IPS-15b (cell line): Measurements from ENCODE around the gene BUD13.
"Not testable (repeated sequence)": the region's sequence is repeated elsewhere in the genome, so short reads cannot be mapped to it uniquely, and the experiment has no call there.

Experiments
- H3K27me3 ChIP-seq: one replicate; pipeline ENCODE4 v1.6.1; 2013; ENCODE audit warnings: low read length; ENCODE audit not compliant: control insufficient read depth, insufficient read depth
- H3K36me3 ChIP-seq: one replicate; pipeline ENCODE4 v1.6.1; 2013; ENCODE audit warnings: low read length; ENCODE audit not compliant: control insufficient read depth, insufficient read depth
- H3K4me1 ChIP-seq: one replicate; pipeline ENCODE4 v1.6.1; 2013; ENCODE audit warnings: mild to moderate bottlenecking, low read length; ENCODE audit not compliant: control insufficient read depth, insufficient read depth
- H3K4me3 ChIP-seq: one replicate; pipeline ENCODE4 v1.5.1; 2013; ENCODE audit warnings: low read depth, low read length
- H3K9ac ChIP-seq: one replicate; pipeline ENCODE4 v1.6.1; 2013; ENCODE audit warnings: low read depth, mild to moderate bottlenecking, low read length
- H3K9me3 ChIP-seq: one replicate; pipeline ENCODE4 v1.6.1; 2013; ENCODE audit warnings: mild to moderate bottlenecking, low read length; ENCODE audit not compliant: control insufficient read depth, insufficient read depth

BUD13 gene

DNA sequence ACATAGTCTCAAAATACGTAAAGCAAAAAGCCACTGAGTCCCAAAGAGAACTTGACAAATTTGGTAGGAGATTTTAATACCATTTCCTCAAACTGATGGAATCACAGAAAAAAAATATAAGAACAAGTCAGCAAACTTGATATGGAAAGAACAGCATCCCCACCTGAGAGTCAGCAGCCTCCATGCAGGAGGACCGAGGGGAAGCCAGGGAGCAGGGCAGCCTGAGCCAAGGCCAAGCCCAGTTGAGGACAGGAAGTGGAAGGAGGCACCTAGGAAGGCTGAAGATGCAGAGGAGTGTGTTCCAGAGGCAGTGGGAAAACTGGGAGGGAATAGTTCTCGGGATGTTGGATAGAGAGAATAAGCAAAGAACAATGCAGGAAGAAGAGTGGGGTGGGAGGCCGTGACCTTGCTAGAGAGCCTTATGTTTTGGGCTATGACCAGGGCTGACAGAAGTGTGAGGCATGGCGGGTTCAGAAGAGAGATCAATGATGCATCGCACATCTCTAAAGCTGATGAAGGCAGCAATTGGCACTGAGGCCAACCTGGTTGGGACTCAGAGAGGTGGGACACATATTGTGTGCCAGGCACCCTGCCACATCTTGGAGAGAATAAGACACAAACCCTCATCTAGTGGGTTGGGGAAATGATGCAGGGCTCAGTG is 34.9 kb upstream of the BUD13 start:
- Histone ChIP-seq H3K9ac (no peak overlapping the region), H3K4me1 (no peaks in the 10 kb centered on the region)

DNA sequence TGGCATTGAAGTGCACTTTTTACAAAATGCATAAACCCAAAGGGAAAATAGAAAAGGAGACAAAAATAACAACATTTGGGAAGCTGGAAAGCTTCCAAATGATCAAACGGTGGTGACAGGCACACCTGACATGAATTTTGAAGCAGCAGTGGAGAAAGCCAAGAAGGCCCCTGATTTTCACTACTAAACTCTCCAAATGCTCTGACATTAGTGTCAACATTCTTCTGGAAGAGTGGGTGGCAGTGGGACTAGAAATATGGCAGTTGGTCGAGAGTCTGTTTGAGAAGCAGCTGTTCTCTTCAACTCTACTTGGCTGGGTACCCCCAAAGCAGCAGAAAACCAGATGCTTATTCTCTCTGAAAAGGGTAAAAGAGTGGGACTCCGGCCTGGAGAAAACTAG is 31.2 kb upstream of the BUD13 start:
- Histone ChIP-seq H3K9me3 (no peaks in the 10 kb centered on the region), H3K4me3 (no peak overlapping the region), H3K36me3 (no peaks in the 10 kb centered on the region), H3K27me3 (peaks cover 2% of the 10 kb centered on the region), H3K4me1 (no peaks in the 10 kb centered on the region), H3K9ac (no peak overlapping the region)

More for the DNA sequence above, 34.9 kb upstream of the BUD13 start:
- H3K9me3 ChIP-seq: no peaks in the 10 kb centered on the region
- no peaks in the 10 kb centered on the region for H3K36me3 ChIP-seq
- no peak overlapping the region for H3K4me3 ChIP-seq
- no peaks in the 10 kb centered on the region for H3K27me3 ChIP-seq

DNA sequence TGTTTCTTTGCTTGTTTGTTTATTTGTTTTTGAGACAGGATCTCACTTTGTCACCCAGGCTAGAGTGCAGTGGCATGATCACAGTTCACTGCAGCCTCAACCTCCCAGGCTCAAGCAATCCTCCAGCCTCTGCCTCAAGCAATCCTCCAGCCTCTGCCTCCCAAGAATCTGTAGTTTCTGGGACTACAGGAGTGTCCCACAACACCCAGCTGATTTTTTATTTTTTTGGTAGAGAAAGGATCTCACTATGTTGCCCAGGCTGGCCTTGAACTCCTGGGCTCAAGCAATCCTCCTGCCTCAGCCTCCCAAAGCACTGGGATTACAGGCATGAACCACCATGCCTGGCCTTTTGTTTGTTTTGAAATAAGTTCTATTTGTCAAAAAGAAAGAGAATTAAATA is 28.9 kb upstream of the BUD13 start:
- not testable (repeated sequence) for H3K9me3 ChIP-seq, H3K9ac ChIP-seq, H3K4me1 ChIP-seq, H3K27me3 ChIP-seq, H3K4me3 ChIP-seq, H3K36me3 ChIP-seq

DNA sequence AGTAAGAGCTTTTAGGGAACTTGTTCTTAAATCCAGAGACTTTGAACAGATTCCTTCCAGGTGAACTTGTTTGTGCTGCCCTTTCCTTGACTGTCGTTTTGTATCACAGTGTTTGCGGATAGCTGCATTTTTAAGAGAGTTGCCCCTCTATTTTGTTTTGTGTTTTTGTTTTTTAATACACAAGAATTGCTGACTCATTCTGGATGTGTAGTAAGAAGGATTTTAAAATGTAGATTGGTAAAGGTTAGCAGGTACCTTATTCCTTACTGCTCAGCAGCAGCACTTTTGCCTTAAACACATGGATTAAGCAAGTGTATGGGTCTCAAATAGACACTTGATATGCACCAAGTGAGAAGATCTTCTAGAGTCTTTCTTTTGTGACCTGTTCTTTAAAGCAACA is 27.8 kb upstream of the BUD13 start:
- Histone ChIP-seq H3K4me3 (no peak overlapping the region), H3K36me3 (no peaks in the 10 kb centered on the region), H3K27me3 (peaks cover 2% of the 10 kb centered on the region), H3K9me3 (no peaks in the 10 kb centered on the region), H3K4me1 (no peaks in the 10 kb centered on the region), H3K9ac (no peak overlapping the region)

DNA sequence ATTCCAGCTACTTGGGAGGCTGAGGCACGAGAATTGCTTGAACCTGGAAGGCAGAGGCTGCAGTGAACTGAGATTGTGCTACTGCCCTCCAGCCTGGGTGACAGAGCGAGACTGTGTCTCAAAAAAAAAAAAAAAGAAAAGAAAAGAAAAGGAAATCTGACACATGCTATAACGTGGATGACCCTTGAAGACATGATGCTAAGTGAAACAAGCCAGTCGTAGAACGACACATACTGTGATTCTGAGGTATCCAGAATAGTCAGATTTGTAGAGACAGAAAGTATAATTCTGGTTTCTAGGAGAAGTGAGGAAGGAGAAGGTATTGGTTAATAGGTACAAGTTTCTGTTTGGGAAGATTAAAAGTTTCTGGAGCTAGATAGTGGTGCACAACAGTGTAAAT is 25.6 kb upstream of the BUD13 start:
- no peaks in the 10 kb centered on the region for H3K9me3 ChIP-seq
- no peaks in the 10 kb centered on the region for H3K4me1 ChIP-seq
- H3K27me3 ChIP-seq: peaks cover 2% of the 10 kb centered on the region
- H3K4me3 ChIP-seq: no peak overlapping the region
- no peaks in the 10 kb centered on the region for H3K36me3 ChIP-seq
- no peak overlapping the region for H3K9ac ChIP-seq

DNA sequence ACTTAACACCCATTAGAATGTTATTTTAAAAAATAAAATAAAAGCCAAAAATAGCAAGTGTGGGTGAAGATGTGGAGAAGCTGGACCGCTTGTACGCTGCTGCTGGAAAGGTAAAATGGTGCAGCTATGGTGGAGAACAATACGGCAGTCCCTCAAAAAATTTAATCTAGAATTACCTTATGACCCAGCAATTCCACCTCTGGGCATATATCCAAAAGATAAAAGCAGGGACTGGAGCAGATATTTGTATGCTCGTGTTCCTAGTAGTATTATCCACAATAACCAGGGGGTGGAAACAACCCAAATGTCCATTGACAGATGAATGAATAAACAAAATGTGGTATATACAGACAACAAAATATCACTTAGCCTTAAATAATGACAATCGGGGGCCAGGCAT is 25.0 kb upstream of the BUD13 start:
- no peaks in the 10 kb centered on the region for H3K36me3 ChIP-seq
- peaks cover 2% of the 10 kb centered on the region for H3K27me3 ChIP-seq
- no peak overlapping the region for H3K9ac ChIP-seq
- no peaks in the 10 kb centered on the region for H3K9me3 ChIP-seq
- peaks cover under 1% of the 10 kb centered on the region for H3K4me1 ChIP-seq
- no peak overlapping the region for H3K4me3 ChIP-seq

DNA sequence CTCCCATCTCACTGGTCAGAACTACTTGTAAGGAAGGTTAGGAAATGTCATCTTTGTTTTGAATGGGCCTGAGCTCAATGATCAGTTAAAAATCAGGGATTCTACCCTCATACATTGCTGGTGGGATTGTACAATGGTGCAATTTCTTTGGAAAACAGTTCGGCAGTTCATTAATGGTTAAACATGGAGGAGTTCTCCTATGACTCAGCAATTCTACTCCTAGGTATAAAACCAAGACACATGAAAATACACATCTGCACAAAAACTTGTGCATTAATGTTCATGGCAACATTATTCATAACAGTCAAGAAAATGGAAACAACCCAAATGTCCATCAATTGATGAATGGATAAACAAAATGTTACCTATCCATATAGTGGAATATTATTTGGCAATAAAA is 23.8 kb upstream of the BUD13 start:
- Histone ChIP-seq H3K4me3 (no peak overlapping the region), H3K9ac (no peak overlapping the region), H3K27me3 (no peaks in the 10 kb centered on the region), H3K36me3 (no peaks in the 10 kb centered on the region), H3K4me1 (peaks cover 3% of the 10 kb centered on the region), H3K9me3 (no peaks in the 10 kb centered on the region)

DNA sequence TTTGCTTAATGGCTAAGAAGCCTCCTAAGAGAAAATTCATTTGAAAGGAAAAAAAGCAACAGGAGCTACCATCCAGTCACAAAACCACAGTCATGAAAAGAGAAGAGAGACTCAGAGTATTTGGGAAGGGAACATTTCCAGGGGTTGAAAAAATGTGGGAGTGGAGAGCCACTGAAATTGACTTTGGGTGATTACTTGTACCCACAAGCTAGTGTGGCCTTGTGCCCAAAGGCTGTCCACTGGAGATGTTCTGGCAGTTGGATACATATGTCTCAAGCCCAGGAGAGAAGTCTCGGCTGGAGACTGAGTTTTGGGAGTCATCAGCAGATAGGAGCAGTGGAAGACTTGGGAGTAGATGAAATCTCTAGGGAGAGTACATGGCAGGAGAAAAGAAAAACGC is 22.1 kb upstream of the BUD13 start:
- H3K9ac ChIP-seq: no peak overlapping the region
- H3K4me1 ChIP-seq: peaks cover 5% of the 10 kb centered on the region
- peaks cover 9% of the 10 kb centered on the region for H3K27me3 ChIP-seq

DNA sequence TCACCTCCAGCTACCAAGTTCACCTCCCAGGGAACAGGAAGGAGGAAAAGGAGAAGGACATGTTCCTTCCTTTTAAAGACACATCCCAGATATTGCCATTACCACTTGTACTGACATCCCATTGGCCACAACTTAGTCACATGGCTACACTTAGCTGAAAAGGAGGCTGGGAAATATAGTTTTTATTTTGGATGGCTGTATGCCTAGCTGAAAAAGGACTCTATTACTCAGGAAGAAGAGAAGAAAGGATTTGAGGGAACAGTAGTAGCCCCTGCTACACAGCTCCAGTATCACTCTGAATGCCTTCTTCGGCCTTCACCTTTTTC is 20.9 kb upstream of the BUD13 start:
- Histone ChIP-seq H3K4me3 (no peak overlapping the region), H3K9ac (no peak overlapping the region), H3K27me3 (peaks cover 19% of the 10 kb centered on the region)

More for the DNA sequence above, 22.1 kb upstream of the BUD13 start:
- Histone ChIP-seq H3K36me3 (no peaks in the 10 kb centered on the region), H3K4me3 (no peak overlapping the region), H3K9me3 (no peaks in the 10 kb centered on the region)

DNA sequence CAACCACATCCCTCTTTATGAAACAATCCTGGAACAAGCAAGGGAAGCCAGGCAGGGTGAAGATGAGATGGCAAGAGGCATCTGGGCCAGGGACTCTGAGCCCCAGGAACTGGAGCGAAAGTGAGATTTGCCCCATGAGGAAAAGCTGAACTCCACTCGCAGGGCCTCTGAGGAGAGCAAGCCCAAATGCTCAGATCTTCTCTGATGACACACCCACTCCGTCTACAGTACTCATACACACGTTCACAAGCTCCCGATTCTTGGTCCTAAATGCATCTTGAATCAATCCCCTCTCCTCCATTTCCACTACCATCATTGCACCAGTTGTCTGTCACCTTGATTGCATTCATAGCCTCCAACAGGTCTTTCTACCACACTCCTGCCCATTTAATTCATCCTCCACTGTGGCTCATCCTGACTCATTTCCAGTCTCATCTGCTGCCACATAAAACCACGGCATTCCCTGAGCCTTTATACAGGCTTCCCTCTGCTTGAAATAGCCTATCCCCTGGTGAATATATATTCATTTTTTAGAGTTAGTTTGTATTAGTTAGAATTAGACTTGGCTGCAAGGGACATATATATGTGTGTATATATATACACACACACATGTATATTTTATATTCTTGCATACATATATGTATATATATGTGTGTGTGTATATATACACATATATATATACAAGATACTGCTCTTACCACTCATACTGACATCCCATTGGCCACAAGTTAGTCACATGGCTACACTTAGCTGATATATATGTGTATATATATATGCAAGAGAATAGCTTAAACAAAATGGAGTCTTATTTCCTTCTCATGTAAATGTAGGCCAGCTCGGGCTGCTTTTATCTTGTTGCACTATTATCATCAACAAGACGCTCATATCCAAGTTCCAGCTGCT is 20.3 kb upstream of the BUD13 start:
- no peak overlapping the region for H3K9ac ChIP-seq
- H3K4me3 ChIP-seq: no peak overlapping the region
- H3K36me3 ChIP-seq: no peaks in the 10 kb centered on the region
- no peaks in the 10 kb centered on the region for H3K9me3 ChIP-seq
- H3K4me1 ChIP-seq: peaks cover 9% of the 10 kb centered on the region
- H3K27me3 ChIP-seq: peaks cover 22% of the 10 kb centered on the region

More for the DNA sequence above, 20.9 kb upstream of the BUD13 start:
- Histone ChIP-seq H3K36me3 (no peaks in the 10 kb centered on the region), H3K9me3 (no peaks in the 10 kb centered on the region), H3K4me1 (peaks cover 5% of the 10 kb centered on the region)

DNA sequence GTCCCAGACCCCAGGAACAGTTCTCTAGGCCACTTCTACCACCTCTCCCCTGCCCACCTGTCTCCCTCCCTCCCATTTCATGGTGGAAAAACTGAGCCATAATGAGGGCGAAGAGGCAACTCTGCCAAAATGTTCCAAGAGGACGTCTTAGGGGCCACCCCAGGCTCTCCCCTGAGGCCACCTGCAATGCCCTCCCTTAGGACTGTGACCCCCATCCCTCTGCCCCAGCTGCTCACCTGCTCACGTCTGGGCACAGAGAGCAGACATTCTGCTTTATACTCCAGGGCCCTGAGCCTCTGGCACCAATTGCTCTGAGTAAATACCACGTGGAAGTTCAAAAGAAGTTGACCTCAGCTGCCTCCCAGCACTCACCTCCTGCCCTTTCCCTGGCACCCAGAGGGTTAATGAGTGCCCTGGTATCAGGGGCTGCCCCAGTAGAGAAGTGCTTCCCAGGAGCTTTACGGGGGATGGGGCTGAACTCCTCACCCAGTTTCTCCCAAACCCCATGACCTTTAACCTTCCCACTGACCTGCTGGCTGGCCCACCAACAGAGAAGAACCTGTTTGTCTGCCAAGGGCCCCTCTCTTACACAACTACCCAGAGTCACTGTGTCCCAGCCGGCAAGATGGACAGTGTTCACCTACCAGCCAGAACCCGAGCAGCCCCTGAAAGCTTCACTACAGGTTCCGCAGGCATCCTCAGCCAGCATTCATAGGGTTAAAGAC is 19.5 kb upstream of the BUD13 start:
- no peak overlapping the region for H3K4me3 ChIP-seq
- H3K27me3 ChIP-seq: peaks cover 22% of the 10 kb centered on the region
- H3K9ac ChIP-seq: no peak overlapping the region
- H3K36me3 ChIP-seq: no peaks in the 10 kb centered on the region
- H3K4me1 ChIP-seq: peaks cover 9% of the 10 kb centered on the region
- H3K9me3 ChIP-seq: no peaks in the 10 kb centered on the region

DNA sequence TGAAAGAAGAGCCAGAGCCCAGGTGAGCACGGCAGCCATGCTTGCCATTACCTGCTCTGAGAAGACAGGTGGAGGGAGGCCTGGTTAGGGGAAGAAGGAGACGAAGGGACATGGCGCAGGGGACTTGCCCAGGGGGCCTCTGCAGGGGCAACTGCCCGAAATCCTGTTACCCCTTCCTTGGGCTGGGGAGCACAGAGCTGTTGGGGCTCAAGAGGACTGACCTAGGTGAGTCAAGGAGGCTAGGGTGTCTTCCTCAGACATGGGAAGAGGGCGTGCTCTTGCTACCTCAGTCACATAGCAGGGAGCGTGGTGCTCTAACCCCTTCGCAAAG is 19.0 kb upstream of the BUD13 start, which contains the start of gene APOA5:
APOA5 (minus strand) TSS at position 67 of the 331 bp plus-strand sequence; CDS start at position 48, 19 bp downstream.
- Histone ChIP-seq H3K4me1 (peaks cover 11% of the 10 kb centered on the region), H3K27me3 (peaks cover 22% of the 10 kb centered on the region), H3K9me3 (no peaks in the 10 kb centered on the region), H3K9ac (no peak within 1 kb of the TSS), H3K36me3 (no peaks in the 10 kb centered on the region), H3K4me3 (peak within 1 kb of the TSS; percentile 10)
